K562 (cell line): ENCODE results near the gene CHD2. TPM values are rescaled to one million over a fixed set of nuclear protein-coding genes. Genes with fewer than 3 reads are reported as not detected.

Source experiments
- ATF4 ChIP-seq: fragments of 450-650 bp; formaldehyde crosslinking; IDR thresholded peaks from 2 replicates; pipeline ENCODE4 v1.4.0; 2022; ENCODE audit warnings: mild to moderate bottlenecking, moderate library complexity
- CHD1 ChIP-seq: fragments of 200-600 bp; sonication (generic); IDR thresholded peaks from one replicate; pipeline ENCODE4 v1.6.1; 2012; ENCODE audit warnings: mild to moderate bottlenecking, moderate library complexity, low read length, inconsistent platforms
- CREB3 ChIP-seq: fragments of 450-650 bp; conservative IDR thresholded peaks from 2 replicates; pipeline ENCODE4 v1.6.1; 2016; ENCODE audit warnings: missing genetic modification characterization, low read depth, mild to moderate bottlenecking, missing compliant biosample characterization, moderate library complexity
- ERF ChIP-seq: fragments of 450-650 bp; formaldehyde crosslinking; IDR thresholded peaks from 2 replicates; pipeline ENCODE4 v1.4.0; 2020; ENCODE audit warnings: mild to moderate bottlenecking, mixed read lengths
- FOXK1 ChIP-seq: sonication (generic); formaldehyde crosslinking; IDR thresholded peaks from 2 replicates; pipeline ENCODE4 v1.8.0; 2022; ENCODE audit warnings: missing genetic modification reagents, mild to moderate bottlenecking, borderline replicate concordance
- GABPB2 ChIP-seq: fragments of 250-450 bp; sonication (Bioruptor Pico); conservative IDR thresholded peaks from 2 replicates; pipeline ENCODE4 v1.5.1; 2021; ENCODE audit warnings: mild to moderate bottlenecking
- HNRNPLL ChIP-seq: fragments of 200-400 bp; formaldehyde crosslinking; IDR thresholded peaks from 2 replicates; pipeline ENCODE4 v1.6.1; 2017; ENCODE audit warnings: low read length, low read depth, mild to moderate bottlenecking; ENCODE audit not compliant: poor library complexity, severe bottlenecking
- NFXL1 ChIP-seq: fragments of 450-650 bp; formaldehyde crosslinking; IDR thresholded peaks from 2 replicates; pipeline ENCODE4 v1.4.0; 2021; ENCODE audit warnings: mild to moderate bottlenecking
- PHB ChIP-seq: fragments of 250-450 bp; sonication (Bioruptor Pico); IDR thresholded peaks from 2 replicates; pipeline ENCODE4 v1.5.0; 2021
- PHF20 ChIP-seq: fragments of 450-650 bp; IDR thresholded peaks from 2 replicates; pipeline ENCODE4 v1.6.1; 2018; ENCODE audit not compliant: partially characterized antibody
- PPARD ChIP-seq: fragments of 250-450 bp; sonication (Bioruptor Pico); IDR thresholded peaks from 2 replicates; pipeline ENCODE4 v1.8.0; 2022; ENCODE audit warnings: inconsistent platforms, mild to moderate bottlenecking, moderate library complexity
- RAD21 ChIP-seq, 2 experiments: fragments of 250-450 bp in 1 of 2; fragments of 450-650 bp in 1 of 2; sonication (Bioruptor Pico) in 1 of 2; formaldehyde crosslinking in 1 of 2; IDR thresholded peaks in 1 of 2; conservative IDR thresholded peaks in 1 of 2; 2 replicates each; pipeline versions ENCODE4 v1.4.0 to v1.8.0; 2020 to 2022; ENCODE audit warnings: mild to moderate bottlenecking in 2 of 2, moderate library complexity in 1 of 2
- RB1 ChIP-seq: fragments of 450-650 bp; IDR thresholded peaks from 2 replicates; pipeline ENCODE4 v1.6.1; 2017; ENCODE audit warnings: low read depth, mild to moderate bottlenecking
- SIRT6 ChIP-seq: IDR thresholded peaks from one replicate; pipeline ENCODE4 v1.6.1; 2012; ENCODE audit warnings: low read depth, mild to moderate bottlenecking, control low read depth, inconsistent platforms, low read length, moderate library complexity
- SRF ChIP-seq, 2 experiments: fragments of 250-450, 450-650 bp in 1 of 2; sonication (Bioruptor Pico) in 1 of 2; sonication (generic) in 1 of 2; formaldehyde crosslinking; IDR thresholded peaks; 2 replicates each; pipeline versions ENCODE4 v1.5.0 to v1.5.1; 2020 to 2022; ENCODE audit warnings: mild to moderate bottlenecking in 1 of 2, missing genetic modification reagents in 1 of 2
- TBL1XR1 ChIP-seq, 2 experiments: IDR thresholded peaks; 2 replicates each; pipeline ENCODE4 v1.6.1; 2012; ENCODE audit warnings: improper control_type of control experiment in 2 of 2, low read length in 2 of 2, mild to moderate bottlenecking in 1 of 2
- VEZF1 ChIP-seq: fragments of 200-800 bp; sonication (Bioruptor generic); IDR thresholded peaks from 2 replicates; pipeline ENCODE4 v1.6.1; 2017; ENCODE audit warnings: missing genetic modification characterization, missing compliant biosample characterization
- ZBTB26 ChIP-seq: fragments of 450-650 bp; formaldehyde crosslinking; IDR thresholded peaks from 2 replicates; pipeline ENCODE4 v1.4.0; 2022; ENCODE audit warnings: missing genetic modification characterization
- ZC3H8 ChIP-seq: fragments of 450-650 bp; IDR thresholded peaks from 2 replicates; pipeline ENCODE4 v1.6.1; 2017
- ZNF133 ChIP-seq: fragments of 250-450 bp; sonication (Bioruptor Pico); IDR thresholded peaks from 2 replicates; pipeline ENCODE4 v1.4.0; 2020; ENCODE audit warnings: mild to moderate bottlenecking
- ZNF3 ChIP-seq: fragments of 250-450 bp; sonication (Bioruptor Pico); IDR thresholded peaks from 2 replicates; pipeline ENCODE4 v1.5.0; 2021; ENCODE audit warnings: mild to moderate bottlenecking, moderate library complexity
- ZNF764 ChIP-seq: fragments of 250-450 bp; sonication (Bioruptor Pico); IDR thresholded peaks from 2 replicates; pipeline ENCODE4 v1.4.0; 2020; ENCODE audit warnings: low read depth, mild to moderate bottlenecking, moderate library complexity
- ZNF766 ChIP-seq: fragments of 200-800 bp; sonication (Bioruptor generic); conservative IDR thresholded peaks from 2 replicates; pipeline ENCODE4 v1.6.1; 2016; ENCODE audit warnings: missing genetic modification characterization, missing compliant biosample characterization
- ZNF780A ChIP-seq: fragments of 250-450 bp; sonication (Bioruptor Pico); IDR thresholded peaks from 2 replicates; pipeline ENCODE4 v1.5.0; 2021; ENCODE audit warnings: mild to moderate bottlenecking
- polyA plus RNA-seq, 8 experiments: library from polyadenylated mRNA; depleted of rRNA in 4 of 8; stranded (reverse) in 5 of 8; unstranded in 3 of 8; fragments of >200 nt; fragmentation: Nextera tagmentation in 2 of 8; fragmentation: Illumina TruSeq in 1 of 8; extraction: Ambion mirVana in 2 of 8; extraction: Trizol in 1 of 8; gene quantifications; 2 replicates each; pipeline versions ENCODE4 v1.2.1 to v1.2.3, GENCODE V29; 2011 to 2014; ENCODE audit warnings: inconsistent platforms in 1 of 8, missing spikeins in 1 of 8
- total RNA-seq, 7 experiments: library from RNA; depleted of rRNA in 6 of 7; stranded (reverse); fragments of >200 nt in 6 of 7; fragmentation: Illumina TruSeq in 2 of 7; extraction: Trizol in 2 of 7; gene quantifications; 2 replicates each; pipeline versions ENCODE4 v1.2.1 to v1.2.3, GENCODE V29; 2011 to 2021; ENCODE audit warnings: low replicate concordance in 1 of 7
- TF ChIP-seq, protein P1 (sequence below): fragments of 450-650 bp; IDR thresholded peaks from one replicate; pipeline ENCODE4 v1.6.1; 2018; ENCODE audit warnings: mild to moderate bottlenecking, moderate library complexity; ENCODE audit not compliant: partially characterized antibody

The CHD2 gene
- total and polyA plus RNA-seq, 9 of the 15 experiments (the other 6 are each of a cell fraction or from before 2014, with no cell fraction given) = 38.9 to 70.8 (median 56.2) TPM

GRCh38 chr15:92882697-92883162 lies 17.4 kb upstream of the CHD2 start (continued):
- TF ChIP-seq, protein P1, sequence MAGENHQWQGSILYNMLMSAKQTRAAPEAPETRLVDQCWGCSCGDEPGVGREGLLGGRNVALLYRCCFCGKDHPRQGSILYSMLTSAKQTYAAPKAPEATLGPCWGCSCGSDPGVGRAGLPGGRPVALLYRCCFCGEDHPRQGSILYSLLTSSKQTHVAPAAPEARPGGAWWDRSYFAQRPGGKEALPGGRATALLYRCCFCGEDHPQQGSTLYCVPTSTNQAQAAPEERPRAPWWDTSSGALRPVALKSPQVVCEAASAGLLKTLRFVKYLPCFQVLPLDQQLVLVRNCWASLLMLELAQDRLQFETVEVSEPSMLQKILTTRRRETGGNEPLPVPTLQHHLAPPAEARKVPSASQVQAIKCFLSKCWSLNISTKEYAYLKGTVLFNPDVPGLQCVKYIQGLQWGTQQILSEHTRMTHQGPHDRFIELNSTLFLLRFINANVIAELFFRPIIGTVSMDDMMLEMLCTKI = no peak
- no peak for TF ChIP-seq ZNF766 (CRISPR knock-in tag)
- no peak for TF ChIP-seq RAD21 (CRISPR knock-in tag; conservative IDR thresholded peaks at IDR 0.05 in 1 of 2, IDR thresholded peaks at IDR 0.05 in 1 of 2)
- TF ChIP-seq ZNF780A (CRISPR knock-in tag) = no peak
- no peak for TF ChIP-seq PPARD (CRISPR knock-in tag)
- no peak for TF ChIP-seq PHF20
- no peak for TF ChIP-seq FOXK1 (CRISPR knock-in tag)
- no peak for TF ChIP-seq NFXL1 (CRISPR knock-in tag)
- TF ChIP-seq ERF (CRISPR knock-in tag) = no peak
- peak; percentile 13 for TF ChIP-seq HNRNPLL
- TF ChIP-seq SIRT6 = no peak
- no peak for TF ChIP-seq ZNF133 (CRISPR knock-in tag)
- peak; percentile 87 for TF ChIP-seq CHD1
- TF ChIP-seq CREB3 (tag) = no peak
- TF ChIP-seq ATF4 = 0 out of 2 replicates have a peak, but pooled peaks have one; percentile 10
- TF ChIP-seq PHB (CRISPR knock-in tag) = no peak
- no peak for TF ChIP-seq GABPB2 (CRISPR knock-in tag)
- TF ChIP-seq ZNF764 (CRISPR knock-in tag) = no peak
- no peak for TF ChIP-seq SRF (CRISPR knock-in tag; IDR thresholded peaks at IDR 0.05)
- no peak for TF ChIP-seq ZC3H8
- TF ChIP-seq VEZF1 (CRISPR knock-in tag) = peak; percentile 97
- TF ChIP-seq RB1 = peak; percentile 79; the same call in 1 of the 2 replicates
- TF ChIP-seq ZBTB26 (CRISPR knock-in tag) = no peak
- TF ChIP-seq TBL1XR1 (IDR thresholded peaks at IDR 0.05; ENCODE audit: low read length in 2 of 2) = peak in 1 of 2 experiments; percentile 27; a peak in 2 of 4 replicates
- TF ChIP-seq ZNF3 (CRISPR knock-in tag) = no peak
